Neural cell (in vitro differentiated cells): ENCODE data around the gene MAPT. TPM values are rescaled to one million over a fixed set of nuclear protein-coding genes. Genes with fewer than 3 reads are reported as not detected.

ENCODE experiments used
- H2AFZ ChIP-seq: fragments of 200-600, 300-800 bp; sonication (generic), shearing (Covaris generic); 2 replicates; pipeline ENCODE4 v1.6.0; 2014; ENCODE audit warnings: low read depth, mild to moderate bottlenecking, antibody characterized with exemption, low read length, moderate library complexity
- H3F3A ChIP-seq: fragments of 200-600 bp; shearing (Covaris generic); 2 replicates; pipeline ENCODE4 v1.6.1; 2016; ENCODE audit warnings: mild to moderate bottlenecking, moderate library complexity, mixed read lengths, antibody characterized with exemption, low read length; ENCODE audit not compliant: insufficient read depth, poor library complexity, severe bottlenecking
- H3K27ac ChIP-seq: fragments of 200-600, 300-800 bp; sonication (generic), shearing (Covaris generic); 2 replicates; pipeline ENCODE4 v1.5.1; 2014; ENCODE audit warnings: mild to moderate bottlenecking, low read length, moderate library complexity
- H3K27me3 ChIP-seq: fragments of 300-800, 200-600 bp; sonication (generic), shearing (Covaris generic); 2 replicates; pipeline ENCODE4 v1.6.0; 2014; ENCODE audit warnings: mild to moderate bottlenecking, low read depth, low read length, moderate library complexity; ENCODE audit not compliant: insufficient read depth
- H3K36me3 ChIP-seq: fragments of 300-800, 200-600 bp; sonication (generic), shearing (Covaris generic); 2 replicates; pipeline ENCODE4 v1.5.1; 2014; ENCODE audit warnings: mild to moderate bottlenecking, antibody characterized with exemption, low read length, moderate library complexity; ENCODE audit not compliant: insufficient read depth
- H3K4me2 ChIP-seq: fragments of 300-800, 200-600 bp; sonication (generic), shearing (Covaris generic); 2 replicates; pipeline ENCODE4 v1.6.0; 2014; ENCODE audit warnings: mild to moderate bottlenecking, low read length
- H3K4me3 ChIP-seq: fragments of 300-800, 200-600 bp; sonication (generic), shearing (Covaris generic); 2 replicates; pipeline ENCODE4 v1.5.1; 2014; ENCODE audit warnings: mild to moderate bottlenecking, low read length, moderate library complexity
- H3K79me2 ChIP-seq: fragments of 200-600 bp; shearing (Covaris generic); replicated peaks from 2 replicates; pipeline ENCODE4 v1.6.0; 2014; ENCODE audit warnings: mild to moderate bottlenecking, low read length, moderate library complexity; ENCODE audit not compliant: insufficient read depth
- H3K9ac ChIP-seq: fragments of 300-800, 200-600 bp; sonication (generic), shearing (Covaris generic); 2 replicates; pipeline ENCODE4 v1.6.1; 2016; ENCODE audit warnings: mild to moderate bottlenecking, low read length, mixed read lengths
- H3K9me2 ChIP-seq: fragments of 200-600 bp; shearing (Covaris generic); 2 replicates; pipeline ENCODE4 v1.6.1; 2016; ENCODE audit warnings: mild to moderate bottlenecking, low read length, mixed read lengths; ENCODE audit not compliant: insufficient read depth
- H3K9me3 ChIP-seq: fragments of 200-600, 300-800 bp; sonication (generic), shearing (Covaris generic); 2 replicates; pipeline ENCODE4 v1.6.1; 2016; ENCODE audit warnings: mild to moderate bottlenecking, mixed run types, low read length, moderate library complexity, mixed read lengths
- H4K20me1 ChIP-seq: fragments of 200-600 bp; shearing (Covaris generic); 2 replicates; pipeline ENCODE4 v1.6.1; 2016; ENCODE audit warnings: mild to moderate bottlenecking, mixed run types; ENCODE audit not compliant: insufficient read depth
- CTCF ChIP-seq: fragments of 450-650 bp; IDR thresholded peaks from 2 replicates; pipeline ENCODE4 v1.5.1; 2014; ENCODE audit warnings: antibody characterized with exemption, mild to moderate bottlenecking, moderate library complexity; ENCODE audit not compliant: poor library complexity, severe bottlenecking
- EP300 ChIP-seq: fragments of 450-650 bp; conservative IDR thresholded peaks from 2 replicates; pipeline ENCODE4 v1.6.1; 2014; ENCODE audit warnings: antibody characterized with exemption, mild to moderate bottlenecking, moderate library complexity; ENCODE audit not compliant: poor library complexity, severe bottlenecking
- EZH2 ChIP-seq: fragments of 200-600, 300-800 bp; shearing (Covaris generic), sonication (generic); IDR thresholded peaks from 2 replicates; pipeline ENCODE4 v1.6.1; 2014; ENCODE audit warnings: antibody characterized with exemption, low read length, borderline replicate concordance, mild to moderate bottlenecking; ENCODE audit not compliant: insufficient read depth, poor library complexity, severe bottlenecking
- MXI1 ChIP-seq: fragments of 450-650 bp; conservative IDR thresholded peaks from 2 replicates; pipeline ENCODE4 v1.6.1; 2014; ENCODE audit warnings: antibody characterized with exemption, mild to moderate bottlenecking; ENCODE audit not compliant: poor library complexity, severe bottlenecking
- POLR2AphosphoS5 ChIP-seq: IDR thresholded peaks from 2 replicates; pipeline ENCODE4 v1.6.1; 2012
- RAD21 ChIP-seq: fragments of 450-650 bp; conservative IDR thresholded peaks from 2 replicates; pipeline ENCODE4 v1.6.1; 2014; ENCODE audit warnings: antibody characterized with exemption, mild to moderate bottlenecking, moderate library complexity
- SMC3 ChIP-seq: fragments of 450-650 bp; conservative IDR thresholded peaks from 2 replicates; pipeline ENCODE4 v1.6.1; 2014; ENCODE audit warnings: antibody characterized with exemption, mild to moderate bottlenecking, moderate library complexity; ENCODE audit not compliant: poor library complexity
- TAF1 ChIP-seq: IDR thresholded peaks from 2 replicates; pipeline ENCODE4 v1.6.1; 2012; ENCODE audit warnings: low read depth
- polyA plus RNA-seq: library from polyadenylated mRNA; depleted of rRNA; stranded (reverse); fragments of >200 nt; gene quantifications from 2 replicates; pipeline ENCODE4 v1.2.3, GENCODE V29; 2014
- TF ChIP-seq, protein P1 (sequence below): IDR thresholded peaks from 2 replicates; pipeline ENCODE4 v1.6.1; 2012; ENCODE audit warnings: borderline replicate concordance

MAPT gene
- polyA plus RNA-seq, 1 donor from 2014 or later = 94.5 TPM

DNA sequence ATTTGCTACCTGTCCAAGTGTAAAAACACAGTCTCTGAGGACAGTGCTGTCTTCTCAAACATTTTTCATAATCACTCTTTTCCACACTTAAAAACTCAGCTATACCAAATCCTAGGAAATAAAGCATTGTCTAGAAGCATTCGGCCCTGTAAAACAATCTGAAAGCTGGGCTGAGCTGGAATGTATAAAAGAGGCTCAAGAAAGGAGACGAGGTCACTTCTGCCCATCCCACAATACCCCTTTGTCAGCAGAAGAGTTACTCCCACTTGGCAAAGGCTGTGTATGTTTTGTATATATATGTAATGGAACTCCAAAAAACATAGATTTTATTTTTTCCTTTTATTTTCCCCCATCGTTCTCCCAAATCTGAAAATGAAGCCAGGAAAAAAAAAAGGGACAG is 148.6 kb downstream of the MAPT start:
- H3K79me2 ChIP-seq = peaks cover 5% of the 10 kb centered on the region
- no peaks in the 10 kb centered on the region for H3F3A ChIP-seq
- no peaks in the 10 kb centered on the region for H3K27me3 ChIP-seq
- peaks cover 9% of the 10 kb centered on the region for H3K36me3 ChIP-seq
- no peak overlapping the region for H2AFZ ChIP-seq
- H3K4me2 ChIP-seq = no peak overlapping the region
- H3K9me2 ChIP-seq = no peaks in the 10 kb centered on the region
- no peak overlapping the region for H3K9ac ChIP-seq
- no peak overlapping the region for H3K27ac ChIP-seq
- H3K9me3 ChIP-seq = no peaks in the 10 kb centered on the region
- H3K4me3 ChIP-seq = no peak overlapping the region
- TF ChIP-seq, protein P1, sequence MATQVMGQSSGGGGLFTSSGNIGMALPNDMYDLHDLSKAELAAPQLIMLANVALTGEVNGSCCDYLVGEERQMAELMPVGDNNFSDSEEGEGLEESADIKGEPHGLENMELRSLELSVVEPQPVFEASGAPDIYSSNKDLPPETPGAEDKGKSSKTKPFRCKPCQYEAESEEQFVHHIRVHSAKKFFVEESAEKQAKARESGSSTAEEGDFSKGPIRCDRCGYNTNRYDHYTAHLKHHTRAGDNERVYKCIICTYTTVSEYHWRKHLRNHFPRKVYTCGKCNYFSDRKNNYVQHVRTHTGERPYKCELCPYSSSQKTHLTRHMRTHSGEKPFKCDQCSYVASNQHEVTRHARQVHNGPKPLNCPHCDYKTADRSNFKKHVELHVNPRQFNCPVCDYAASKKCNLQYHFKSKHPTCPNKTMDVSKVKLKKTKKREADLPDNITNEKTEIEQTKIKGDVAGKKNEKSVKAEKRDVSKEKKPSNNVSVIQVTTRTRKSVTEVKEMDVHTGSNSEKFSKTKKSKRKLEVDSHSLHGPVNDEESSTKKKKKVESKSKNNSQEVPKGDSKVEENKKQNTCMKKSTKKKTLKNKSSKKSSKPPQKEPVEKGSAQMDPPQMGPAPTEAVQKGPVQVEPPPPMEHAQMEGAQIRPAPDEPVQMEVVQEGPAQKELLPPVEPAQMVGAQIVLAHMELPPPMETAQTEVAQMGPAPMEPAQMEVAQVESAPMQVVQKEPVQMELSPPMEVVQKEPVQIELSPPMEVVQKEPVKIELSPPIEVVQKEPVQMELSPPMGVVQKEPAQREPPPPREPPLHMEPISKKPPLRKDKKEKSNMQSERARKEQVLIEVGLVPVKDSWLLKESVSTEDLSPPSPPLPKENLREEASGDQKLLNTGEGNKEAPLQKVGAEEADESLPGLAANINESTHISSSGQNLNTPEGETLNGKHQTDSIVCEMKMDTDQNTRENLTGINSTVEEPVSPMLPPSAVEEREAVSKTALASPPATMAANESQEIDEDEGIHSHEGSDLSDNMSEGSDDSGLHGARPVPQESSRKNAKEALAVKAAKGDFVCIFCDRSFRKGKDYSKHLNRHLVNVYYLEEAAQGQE = no peak
- no peak for TF ChIP-seq TAF1
- no peak for TF ChIP-seq MXI1
- no peak for TF ChIP-seq EZH2
- no peak for TF ChIP-seq CTCF
- no peak for TF ChIP-seq EP300
- TF ChIP-seq POLR2AphosphoS5 = no peak
- no peak for TF ChIP-seq SMC3
- TF ChIP-seq RAD21 = no peak
- peaks cover 5% of the 10 kb centered on the region for H4K20me1 ChIP-seq

DNA sequence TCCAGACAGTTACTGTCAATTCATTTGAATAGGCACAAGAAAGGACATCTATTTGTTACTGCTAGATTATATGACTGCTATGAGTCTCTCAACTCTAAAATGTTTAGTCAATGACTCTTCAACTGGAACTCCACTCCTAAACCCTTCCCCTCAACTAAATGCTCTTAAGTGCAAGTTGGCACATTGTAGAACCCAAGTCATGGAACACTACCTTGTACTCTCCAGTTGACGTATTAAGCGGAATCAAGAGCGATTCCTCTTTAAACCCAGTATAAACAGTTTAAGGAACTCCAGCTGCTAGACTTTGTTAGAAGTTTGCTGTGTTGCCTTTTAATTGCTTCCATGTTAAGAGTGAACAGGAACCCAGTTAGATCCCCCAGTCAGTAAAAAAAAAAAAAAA is 149.3 kb downstream of the MAPT start:
- Histone ChIP-seq H3K27ac (no peak overlapping the region), H3K4me3 (no peak overlapping the region), H3K9me3 (no peaks in the 10 kb centered on the region), H3K9ac (no peak overlapping the region), H2AFZ (no peak overlapping the region), H3K36me3 (peaks cover 6% of the 10 kb centered on the region), H3K79me2 (peaks cover 5% of the 10 kb centered on the region), H3F3A (no peaks in the 10 kb centered on the region), H3K4me2 (no peak overlapping the region), H4K20me1 (peaks cover 5% of the 10 kb centered on the region), H3K9me2 (no peaks in the 10 kb centered on the region), H3K27me3 (no peaks in the 10 kb centered on the region)
- TF ChIP-seq RAD21 (no peak), EZH2 (no peak), CTCF (no peak), TAF1 (no peak), MXI1 (no peak), SMC3 (no peak), POLR2AphosphoS5 (no peak), EP300 (no peak)
- TF ChIP-seq, protein P1 = no peak
